IMR-90 (cell line): ENCODE results near the gene HMOX2. TPM values are rescaled to one million over a fixed set of nuclear protein-coding genes. Genes with fewer than 3 reads are reported as not detected.

ENCODE experiments used
- ATAC-seq: fragments of 200-7000 bp; cut with Tn5 transposase; 2 replicates; pipeline ENCODE4 v1.9.1; 2020; ENCODE audit warnings: low read depth, mild to moderate bottlenecking, moderate library complexity
- BruUV-seq: library from RNA; stranded (reverse); fragments of 400-500 nt; replicated peaks from 2 replicates; lab custom pipeline; 2021; lab: Mats Ljungman, UMichigan
- CTCF ChIA-PET: fragments of 300-600 bp; formaldehyde crosslinking; extraction: SDS; loops from one replicate; lab custom pipeline; 2021; ENCODE audit warnings: antibody characterized with exemption; lab: Yijun Ruan, JAX
- POLR2A ChIA-PET: fragments of 300-600 bp; sonication (Branson Sonifier 250); formaldehyde crosslinking; loops from one replicate; lab custom pipeline; 2022; ENCODE audit warnings: antibody characterized with exemption; ENCODE audit not compliant: unreplicated experiment; lab: Charles Lee
- DNase-seq: peaks from one replicate; pipeline ENCODE4 v3.0.0; 2013
- H2AFZ ChIP-seq: replicated peaks from 2 replicates; pipeline ENCODE3; 2013; ENCODE audit warnings: low read length, mild to moderate bottlenecking; ENCODE audit not compliant: poor library complexity
- H2AK5ac ChIP-seq: 2 replicates; pipeline ENCODE4 v1.6.1; 2013; ENCODE audit warnings: low read depth, low read length, inconsistent platforms
- H2AK9ac ChIP-seq: replicated peaks from 2 replicates; pipeline ENCODE3; 2013; ENCODE audit warnings: mild to moderate bottlenecking, low read depth, low read length, moderate library complexity; ENCODE audit not compliant: poor library complexity
- H2BK120ac ChIP-seq: 2 replicates; pipeline ENCODE4 v1.6.1; 2013; ENCODE audit warnings: low read depth, low read length, inconsistent platforms
- H2BK15ac ChIP-seq: 3 replicates; pipeline ENCODE4 v1.6.1; 2013; ENCODE audit warnings: low read depth, low read length, inconsistent platforms
- H2BK20ac ChIP-seq: 2 replicates; pipeline ENCODE4 v1.6.1; 2013; ENCODE audit warnings: low read depth, mild to moderate bottlenecking, inconsistent platforms, low read length, moderate library complexity
- H2BK5ac ChIP-seq: 2 replicates; pipeline ENCODE4 v1.6.1; 2013; ENCODE audit warnings: mild to moderate bottlenecking, low read depth, low read length, inconsistent platforms; ENCODE audit not compliant: poor library complexity, severe bottlenecking
- H3K14ac ChIP-seq: replicated peaks from 2 replicates; pipeline ENCODE4 v1.6.1; 2013; ENCODE audit warnings: low read depth, low read length, inconsistent platforms
- H3K18ac ChIP-seq: 2 replicates; pipeline ENCODE4 v1.6.1; 2013; ENCODE audit warnings: low read depth, low read length, control low read depth
- H3K23ac ChIP-seq: 2 replicates; pipeline ENCODE4 v1.6.1; 2013; ENCODE audit warnings: low read depth, low read length, inconsistent platforms
- H3K27ac ChIP-seq: 2 replicates; pipeline ENCODE4 v1.5.1; 2013; ENCODE audit warnings: mild to moderate bottlenecking, control low read depth, low read length; ENCODE audit not compliant: insufficient read depth
- H3K27me3 ChIP-seq: 2 replicates; pipeline ENCODE4 v1.6.1; 2013; ENCODE audit warnings: low read length; ENCODE audit not compliant: control insufficient read depth, insufficient read depth
- H3K36me3 ChIP-seq: 2 replicates; pipeline ENCODE4 v1.6.1; 2013; ENCODE audit warnings: low read length, mixed read lengths; ENCODE audit not compliant: control insufficient read depth, insufficient read depth
- H3K4ac ChIP-seq: 2 replicates; pipeline ENCODE4 v1.6.1; 2013; ENCODE audit warnings: low read depth, low read length, inconsistent platforms
- H3K4me1 ChIP-seq: 2 replicates; pipeline ENCODE4 v1.6.1; 2013; ENCODE audit warnings: low read length, mixed read lengths; ENCODE audit not compliant: control insufficient read depth, insufficient read depth
- H3K4me2 ChIP-seq: 2 replicates; pipeline ENCODE4 v1.6.1; 2013; ENCODE audit warnings: low read depth, mild to moderate bottlenecking, control low read depth, low read length, moderate library complexity
- H3K4me3 ChIP-seq: 2 replicates; pipeline ENCODE4 v1.5.1; 2013; ENCODE audit warnings: low read depth, mild to moderate bottlenecking, control low read depth, low read length, moderate library complexity; ENCODE audit not compliant: insufficient read depth
- H3K56ac ChIP-seq: 2 replicates; pipeline ENCODE4 v1.6.1; 2013; ENCODE audit warnings: low read length, inconsistent platforms; ENCODE audit not compliant: insufficient read depth; ENCODE audit errors: extremely low read depth
- H3K79me1 ChIP-seq, 2 experiments: 2 replicates each; pipeline ENCODE4 v1.6.1; 2013; ENCODE audit warnings: low read length in 2 of 2, inconsistent platforms in 1 of 2, low read depth in 1 of 2
- H3K9ac ChIP-seq: 2 replicates; pipeline ENCODE4 v1.6.1; 2013; ENCODE audit warnings: low read depth, low read length, control low read depth
- H3K9me1 ChIP-seq: 2 replicates; pipeline ENCODE4 v1.6.1; 2013; ENCODE audit warnings: low read length, inconsistent platforms; ENCODE audit not compliant: insufficient read depth
- H3K9me3 ChIP-seq: 2 replicates; pipeline ENCODE4 v1.6.1; 2013; ENCODE audit warnings: low read length; ENCODE audit not compliant: control insufficient read depth, insufficient read depth
- H4K20me1 ChIP-seq: 2 replicates; pipeline ENCODE4 v1.6.1; 2013; ENCODE audit warnings: low read length, inconsistent platforms; ENCODE audit not compliant: insufficient read depth
- H4K5ac ChIP-seq: 2 replicates; pipeline ENCODE4 v1.6.1; 2013; ENCODE audit warnings: mild to moderate bottlenecking, low read depth, low read length, control low read depth
- H4K8ac ChIP-seq, 2 experiments: 2 replicates each; pipeline ENCODE4 v1.6.1; 2013; ENCODE audit warnings: low read depth in 2 of 2, low read length in 2 of 2, control low read depth in 1 of 2, inconsistent platforms in 1 of 2
- H4K91ac ChIP-seq: 2 replicates; pipeline ENCODE4 v1.6.1; 2013; ENCODE audit warnings: low read depth, low read length, inconsistent platforms; ENCODE audit not compliant: insufficient read depth
- BHLHE40 ChIP-seq: fragments of 150-350 bp; IDR thresholded peaks from 2 replicates; pipeline ENCODE4 v1.6.1; 2016; ENCODE audit warnings: mild to moderate bottlenecking, low read depth, low read length
- CHD1 ChIP-seq: IDR thresholded peaks from 2 replicates; pipeline ENCODE4 v1.6.1; 2012; ENCODE audit warnings: low read depth, low read length, improper control_type of control experiment
- ELK1 ChIP-seq: fragments of 150-350 bp; IDR thresholded peaks from 2 replicates; pipeline ENCODE4 v1.6.1; 2016; ENCODE audit warnings: low read depth, mild to moderate bottlenecking, low read length, moderate library complexity, borderline replicate concordance
- FOS ChIP-seq: fragments of 150-350 bp; IDR thresholded peaks from 2 replicates; pipeline ENCODE4 v1.6.1; 2016; ENCODE audit warnings: low read depth, low read length
- MAFK ChIP-seq: IDR thresholded peaks from 2 replicates; pipeline ENCODE4 v1.6.1; 2012; ENCODE audit warnings: low read depth, low read length, improper control_type of control experiment
- MXI1 ChIP-seq: IDR thresholded peaks from 2 replicates; pipeline ENCODE4 v1.6.1; 2012; ENCODE audit warnings: low read depth, mild to moderate bottlenecking, low read length, moderate library complexity, borderline replicate concordance
- NFE2L2 ChIP-seq: fragments of 150-350 bp; IDR thresholded peaks from 2 replicates; pipeline ENCODE4 v1.6.1; 2016; ENCODE audit warnings: low read depth, mild to moderate bottlenecking, low read length
- POLR2A ChIP-seq: IDR thresholded peaks from 2 replicates; pipeline ENCODE4 v1.6.1; 2012; ENCODE audit warnings: mild to moderate bottlenecking, low read depth, low read length
- RCOR1 ChIP-seq: IDR thresholded peaks from 2 replicates; pipeline ENCODE4 v1.6.1; 2012; ENCODE audit warnings: mild to moderate bottlenecking, low read length, improper control_type of control experiment; ENCODE audit not compliant: insufficient replicate concordance
- RFX5 ChIP-seq: IDR thresholded peaks from 2 replicates; pipeline ENCODE4 v1.8.0; 2012; ENCODE audit warnings: low read depth, mild to moderate bottlenecking, low read length, moderate library complexity
- SMC3 ChIP-seq: fragments of 150-350 bp; IDR thresholded peaks from 2 replicates; pipeline ENCODE4 v1.6.1; 2016; ENCODE audit warnings: low read depth, mild to moderate bottlenecking, antibody characterized with exemption, low read length, moderate library complexity
- USF2 ChIP-seq: fragments of 150-350 bp; IDR thresholded peaks from 2 replicates; pipeline ENCODE4 v1.6.1; 2017; ENCODE audit warnings: mild to moderate bottlenecking, antibody characterized with exemption, low read length, low read depth
- WGBS, 2 experiments: methylation state at CpG; one replicate each; pipeline versions ENCODE4 v1.1.5 to v1.1.7; 2013; ENCODE audit warnings: missing lambda C conversion rate in 2 of 2; ENCODE audit not compliant: insufficient read length in 1 of 2; ENCODE audit errors: extremely low coverage in 2 of 2; 5-methylcytosine and 5-hydroxymethylcytosine counted together
- dilution Hi-C: fragments of 300-500 bp; cut with HindIII; formaldehyde crosslinking; loops from one replicate; pipeline ENCODE4 v1.14.3; 2018; ENCODE audit warnings: low sequenced_read_pairs; ENCODE audit not compliant: unreplicated experiment
- in situ Hi-C: fragments of 300-500 bp; cut with MboI; formaldehyde crosslinking; loops from 3 replicates; pipeline ENCODE4 v1.14.3; 2019; ENCODE audit warnings: low sequenced_read_pairs, inconsistent platforms, mixed read lengths
- intact Hi-C: fragments of 100-400 bp; cut with micrococcal nuclease; formaldehyde crosslinking; loops from 2 replicates; pipeline ENCODE4 v1.10.0; 2022
- polyA plus RNA-seq, 3 experiments: library from polyadenylated mRNA; depleted of rRNA; stranded (reverse); fragments of >200 nt; gene quantifications; 2 replicates each; pipeline ENCODE4 v1.2.3, GENCODE V29; 2012; ENCODE audit warnings: low replicate concordance in 1 of 3
- total RNA-seq: library from RNA; depleted of rRNA; stranded (reverse); fragments of >200 nt; gene quantifications from 2 replicates; pipeline ENCODE4 v1.2.3, GENCODE V29; 2012

HMOX2 gene
- total and polyA plus RNA-seq, 2 of the 4 experiments (the other 2 are of a cell fraction) = 93.9 to 98.8 TPM

GRCh38 chr16:4442371-4442770 is 33.8 kb upstream of the HMOX2 start:
- Histone ChIP-seq H3K4me3 (no peak overlapping the region), H4K91ac (no peak overlapping the region), H3K9me3 (no peaks in the 10 kb centered on the region), H3K36me3 (peaks cover 60% of the 10 kb centered on the region), H3K4ac (no peak overlapping the region), H4K5ac (no peak overlapping the region), H3K27me3 (no peaks in the 10 kb centered on the region), H3K4me2 (no peak overlapping the region), H3K4me1 (no peaks in the 10 kb centered on the region), H3K27ac (no peak overlapping the region), H4K20me1 (no peaks in the 10 kb centered on the region; the same call in 1 of the 2 replicates), H3K56ac (no peak overlapping the region), H2BK120ac (no peak overlapping the region), H2AK9ac (no peak overlapping the region), H2AFZ (no peak overlapping the region), H3K18ac (no peak overlapping the region), H2AK5ac (no peak overlapping the region), H2BK15ac (no peak overlapping the region), H3K79me1 (peaks cover 9 to 11% of the 10 kb centered on the region in 2 experiments; a peak in 2 of 4 replicates), H3K9ac (no peak overlapping the region), H2BK20ac (no peak overlapping the region), H3K23ac (no peak overlapping the region), H3K9me1 (no peaks in the 10 kb centered on the region), H4K8ac (no peak overlapping the region), H2BK5ac (no peak overlapping the region), H3K14ac (no peak overlapping the region)
- ChIA-PET CTCF (no interaction called here), POLR2A (no interaction called here)
- BruUV-seq = no TSS peak
- intact Hi-C loops (no loop called here), dilution Hi-C loops (no loop called here), in situ Hi-C loops (no loop called here)
- 91% methylated on average over 5 of the region's 11 CpGs; no CpG with 5 or more reads in 1 of the 2 experiments for WGBS, 2 experiments
- DNase-seq (no peak), ATAC-seq (no peak)
- TF ChIP-seq SMC3 (no peak), FOS (no peak), NFE2L2 (no peak), CHD1 (no peak), RFX5 (no peak), RCOR1 (no peak), POLR2A (no peak), ELK1 (no peak), BHLHE40 (no peak), USF2 (no peak), MAFK (no peak), MXI1 (no peak)
